Hindlimb muscle (tissue), 1 donor: Measurements from ENCODE around the gene GYS1. TPM values are rescaled to one million over a fixed set of nuclear protein-coding genes. Genes with fewer than 3 reads are reported as not detected.

Experiments used
- DNase-seq: peaks from one replicate; pipeline ENCODE4 v3.0.0-alpha.2; 2013
- polyA plus RNA-seq: library from polyadenylated mRNA; unstranded; fragments of 120-200 nt; gene quantifications from one replicate; pipeline ENCODE4 v1.2.1, GENCODE V29; 2013; ENCODE audit not compliant: insufficient read length

The GYS1 gene
- polyA plus RNA-seq, 1 donor = 108 TPM

DNA sequence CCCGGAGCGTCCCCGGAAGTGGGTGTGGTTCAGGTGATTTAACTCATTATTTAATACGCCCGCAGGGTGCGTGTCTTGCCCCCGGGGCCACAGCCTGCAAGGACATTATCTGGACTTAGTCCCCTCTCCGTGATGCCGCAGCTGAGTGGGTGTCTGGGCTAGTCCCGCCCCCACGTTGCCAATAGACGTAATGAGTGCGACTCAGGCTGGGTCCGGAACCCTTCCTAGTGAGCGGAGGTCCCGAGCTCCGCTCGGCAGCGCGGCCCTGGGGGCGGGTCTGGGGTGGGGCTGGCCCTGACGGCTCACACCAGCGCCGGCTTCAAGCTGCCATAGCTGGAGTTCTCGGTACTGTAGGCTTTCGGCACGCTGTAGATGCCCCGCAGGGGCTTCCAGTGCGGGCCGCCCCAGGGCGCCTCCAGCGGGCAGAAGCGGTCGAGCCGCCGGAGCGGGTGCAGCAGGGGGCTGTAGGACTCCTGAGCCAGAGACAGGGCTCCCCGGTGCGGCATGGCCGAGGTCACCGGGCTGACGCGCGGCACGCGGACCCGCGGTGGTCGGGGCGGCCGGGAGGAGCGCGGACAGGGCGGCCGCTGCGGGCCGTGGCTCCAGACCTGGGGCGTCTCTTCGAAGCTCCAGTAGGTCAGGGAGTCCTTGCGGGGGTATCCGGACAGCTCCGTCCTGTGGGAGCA is 24.7 kb upstream of the GYS1 start:
- DNase-seq = peak; percentile 38

DNA sequence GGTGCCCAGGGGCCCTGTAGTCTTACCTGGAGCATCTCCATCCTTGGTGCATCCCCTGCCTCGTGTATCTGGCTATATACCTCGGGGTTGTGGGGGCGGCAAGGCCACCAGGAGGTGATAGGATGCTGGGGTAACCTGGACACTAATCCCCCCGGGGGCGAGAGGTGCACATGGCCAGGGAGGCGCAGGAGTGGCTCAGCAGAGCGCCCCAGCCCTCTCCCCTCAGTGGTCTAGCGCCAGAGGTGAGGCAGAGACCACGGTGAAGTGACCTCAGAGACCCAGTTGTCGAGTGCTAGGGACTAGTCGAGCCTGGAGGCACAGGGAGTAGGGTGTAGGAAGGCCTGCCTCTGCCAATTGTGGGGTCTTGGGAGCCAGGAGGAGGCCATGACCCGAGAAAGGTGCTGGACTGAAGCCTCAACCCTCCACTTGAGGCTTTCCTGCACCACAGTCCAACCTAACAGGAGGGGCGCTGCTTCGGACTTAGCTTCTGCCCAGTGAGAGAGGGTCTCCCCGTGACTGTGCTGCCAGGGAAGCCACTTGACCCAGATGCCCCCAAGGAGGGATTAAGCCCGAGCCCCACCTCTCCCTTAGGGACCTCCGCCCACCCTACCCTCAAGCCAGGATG is 24.0 kb upstream of the GYS1 start, which contains the start of gene LHB:
LHB (minus strand) TSS at position 51 of the 625 bp plus-strand sequence; CDS start at position 41, 10 bp downstream.
- DNase-seq = no peak

DNA sequence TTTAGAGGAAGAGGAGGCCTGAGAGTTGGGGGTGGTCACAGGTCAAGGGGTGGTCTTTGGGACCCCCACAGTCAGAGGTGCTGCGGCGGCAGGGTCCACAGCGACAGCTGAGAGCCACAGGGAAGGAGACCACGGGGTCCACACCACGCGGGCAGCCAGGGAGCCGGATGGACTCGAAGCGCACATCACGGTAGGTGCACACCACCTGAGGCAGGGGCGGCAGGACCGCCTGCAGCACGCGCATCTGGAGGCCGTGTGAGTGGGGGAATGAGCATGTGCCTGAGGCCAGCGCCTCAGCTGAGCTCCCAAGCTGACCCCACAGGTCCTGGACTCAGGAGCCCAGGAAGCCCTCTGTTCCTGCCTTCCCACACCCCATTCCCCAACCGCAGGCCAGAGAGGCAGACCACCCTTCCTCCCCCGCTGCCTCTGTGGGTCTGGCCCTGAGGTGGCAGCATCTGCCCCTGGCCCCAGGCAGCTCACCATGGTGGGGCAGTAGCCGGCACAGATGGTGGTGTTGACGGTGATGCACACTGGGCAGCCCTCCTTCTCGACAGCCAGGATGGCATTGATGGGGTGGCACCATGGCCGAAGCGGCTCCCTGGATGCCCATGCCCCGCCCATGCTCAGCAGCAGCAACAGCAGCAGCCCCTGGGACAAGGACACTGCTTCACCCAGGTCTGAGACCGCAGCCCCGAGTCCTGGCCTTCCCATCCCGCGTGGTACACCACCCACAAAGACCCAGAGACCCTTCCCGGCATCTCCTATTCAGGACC is 23.1 kb upstream of the GYS1 start:
- DNase-seq = no peak

DNA sequence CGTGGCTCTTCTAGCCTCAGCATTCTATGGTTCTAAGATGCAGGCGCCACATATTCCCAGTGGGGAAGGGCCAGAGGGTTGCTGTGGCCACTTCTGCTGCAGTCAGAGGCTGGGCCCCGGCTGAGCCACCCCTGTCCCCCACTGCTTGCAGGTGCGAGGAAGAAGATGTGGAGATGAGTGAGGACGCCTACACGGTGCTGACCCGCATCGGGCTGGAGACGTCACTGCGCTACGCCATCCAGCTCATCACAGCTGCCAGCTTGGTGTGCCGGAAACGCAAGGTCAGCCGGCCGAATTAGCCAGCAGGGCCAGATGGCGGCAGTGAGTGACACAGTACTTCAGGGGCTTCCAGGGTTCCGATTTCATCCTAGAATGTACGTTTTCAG is 21.8 kb upstream of the GYS1 start:
- no peak for DNase-seq

DNA sequence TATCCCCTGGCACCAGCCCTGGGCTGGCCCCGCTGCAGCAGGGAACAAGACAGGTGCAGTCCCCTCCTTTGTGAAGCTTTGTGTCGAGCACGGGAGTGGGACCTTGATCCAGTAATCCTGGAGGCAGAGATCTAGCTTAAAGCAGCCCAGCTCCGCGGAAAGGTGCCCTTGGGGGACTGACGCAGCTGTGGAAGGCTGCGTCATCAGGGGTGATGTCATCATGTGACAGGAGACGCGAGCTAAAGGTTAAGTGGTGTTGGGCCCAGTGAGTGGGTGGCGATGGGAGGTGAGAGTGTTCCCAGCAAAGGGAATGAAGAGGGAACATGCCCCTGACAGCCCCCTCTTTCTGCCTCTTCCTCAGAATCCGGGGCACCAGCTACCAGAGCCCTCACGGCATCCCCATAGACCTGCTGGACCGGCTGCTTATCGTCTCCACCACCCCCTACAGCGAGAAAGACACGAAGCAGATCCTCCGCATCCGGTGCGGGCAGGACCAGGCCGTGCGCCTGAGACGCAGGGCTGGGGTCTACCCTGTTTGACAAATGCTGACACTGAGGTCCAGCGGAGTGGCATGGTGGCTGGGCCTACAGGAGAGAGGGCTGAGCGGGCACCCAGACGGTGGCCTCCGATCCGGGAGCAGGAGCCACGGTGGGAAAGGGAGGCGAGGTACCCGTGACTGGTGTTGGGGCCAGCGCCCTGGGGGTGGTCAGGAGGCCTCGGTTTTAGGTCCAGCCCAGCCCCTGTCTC is 21.2 kb upstream of the GYS1 start:
- DNase-seq = no peak

DNA sequence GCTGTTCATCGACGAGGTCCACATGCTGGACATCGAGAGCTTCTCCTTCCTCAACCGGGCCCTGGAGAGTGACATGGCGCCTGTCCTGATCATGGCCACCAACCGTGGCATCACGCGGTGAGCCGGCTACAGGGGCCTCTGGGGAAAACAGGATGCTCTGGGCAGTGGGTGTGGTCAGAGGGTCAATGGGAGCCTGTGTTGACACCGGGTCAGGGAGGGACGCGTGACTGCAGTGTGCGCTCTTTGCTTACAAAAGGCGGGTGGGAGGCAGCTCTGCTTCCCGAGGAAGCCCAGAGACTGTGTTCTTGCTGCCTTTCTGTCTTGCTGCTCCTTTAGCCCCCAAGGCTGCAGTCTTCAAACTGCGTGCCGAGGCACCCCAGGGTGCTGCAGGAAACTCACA is 18.1 kb upstream of the GYS1 start:
- DNase-seq = no peak

DNA sequence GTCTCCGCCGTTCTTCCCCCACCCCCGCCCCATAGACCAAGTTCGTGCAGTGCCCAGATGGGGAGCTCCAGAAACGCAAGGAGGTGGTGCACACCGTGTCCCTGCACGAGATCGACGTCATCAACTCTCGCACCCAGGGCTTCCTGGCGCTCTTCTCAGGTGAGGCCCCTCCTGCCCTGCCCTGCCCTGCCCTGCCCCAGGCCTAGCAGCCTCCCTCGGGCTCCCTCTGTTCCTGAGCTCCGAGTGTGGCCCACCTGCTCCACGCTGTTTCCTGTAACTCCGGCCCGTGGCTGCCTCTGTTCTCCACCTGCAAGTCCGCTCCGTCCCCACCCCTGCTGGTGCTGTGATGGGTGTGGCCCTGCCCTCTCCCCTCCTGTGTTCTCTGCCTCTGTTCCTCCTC is 17.3 kb upstream of the GYS1 start:
- no peak for DNase-seq

DNA sequence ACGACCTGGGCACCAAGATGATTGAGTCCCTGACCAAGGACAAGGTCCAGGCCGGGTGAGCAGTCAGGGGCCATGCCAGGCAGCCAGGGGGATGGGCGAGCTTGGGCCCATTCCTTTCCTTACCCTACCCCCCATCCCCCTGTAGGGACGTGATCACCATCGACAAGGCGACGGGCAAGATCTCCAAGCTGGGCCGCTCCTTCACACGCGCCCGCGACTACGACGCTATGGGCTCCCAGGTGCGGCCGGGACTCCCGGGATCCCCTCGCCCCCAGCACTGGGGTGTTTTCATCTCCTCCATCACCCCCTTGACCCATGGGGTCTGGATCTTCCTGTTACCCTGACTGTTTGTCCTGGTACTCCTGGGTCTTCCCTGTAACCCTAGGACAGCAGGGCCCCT is 16.7 kb upstream of the GYS1 start:
- no peak for DNase-seq

DNA sequence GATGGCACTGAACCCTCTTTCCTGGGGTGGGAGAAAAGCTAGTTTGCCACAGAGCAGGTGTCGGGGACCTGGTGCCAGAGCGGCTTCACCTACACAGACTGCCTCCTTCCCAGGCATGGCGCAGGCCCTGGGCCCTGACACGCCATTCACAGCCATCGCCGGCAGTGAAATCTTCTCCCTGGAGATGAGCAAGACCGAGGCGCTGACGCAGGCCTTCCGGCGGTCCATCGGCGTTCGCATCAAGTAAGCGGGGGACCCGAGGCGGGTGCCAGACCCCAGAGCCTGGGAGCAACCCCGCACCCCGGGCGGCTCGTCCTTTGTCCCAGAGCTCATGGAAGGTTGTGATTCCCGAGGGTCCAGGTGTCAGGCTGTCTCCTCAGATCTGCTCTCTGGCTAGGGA is 13.8 kb upstream of the GYS1 start:
- no peak for DNase-seq

DNA sequence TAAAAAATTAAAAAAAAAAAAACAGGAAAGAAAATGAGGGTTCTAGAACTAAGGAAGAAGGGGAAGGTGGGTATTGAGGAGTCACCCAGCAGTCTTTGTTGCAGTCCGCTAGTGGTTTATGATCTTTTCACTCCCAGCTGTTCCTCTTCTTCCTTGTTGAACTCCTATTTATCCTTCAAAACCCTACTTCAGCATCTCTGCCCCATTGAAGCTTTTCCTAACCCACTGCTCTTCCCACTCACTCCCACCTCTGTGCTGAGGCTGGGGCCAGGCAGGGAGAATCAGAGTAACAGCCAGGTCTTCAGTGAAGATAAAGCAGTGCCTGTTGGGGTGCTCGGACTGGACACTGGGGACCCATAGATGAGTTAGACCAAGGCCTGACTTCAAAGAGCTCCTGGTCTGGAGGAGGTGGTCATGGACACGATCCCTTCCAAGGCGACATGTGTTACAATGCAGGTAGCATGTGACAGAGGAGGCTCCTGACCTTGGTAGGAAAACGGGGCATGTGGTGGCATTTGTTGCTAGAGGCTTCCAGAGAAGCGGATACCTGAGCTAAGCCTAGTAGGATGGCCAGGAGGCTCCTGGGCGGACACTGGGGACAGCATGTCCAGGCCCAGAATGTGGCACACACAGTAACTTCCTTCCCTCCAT is 12.0 kb upstream of the GYS1 start:
- DNase-seq = no peak

DNA sequence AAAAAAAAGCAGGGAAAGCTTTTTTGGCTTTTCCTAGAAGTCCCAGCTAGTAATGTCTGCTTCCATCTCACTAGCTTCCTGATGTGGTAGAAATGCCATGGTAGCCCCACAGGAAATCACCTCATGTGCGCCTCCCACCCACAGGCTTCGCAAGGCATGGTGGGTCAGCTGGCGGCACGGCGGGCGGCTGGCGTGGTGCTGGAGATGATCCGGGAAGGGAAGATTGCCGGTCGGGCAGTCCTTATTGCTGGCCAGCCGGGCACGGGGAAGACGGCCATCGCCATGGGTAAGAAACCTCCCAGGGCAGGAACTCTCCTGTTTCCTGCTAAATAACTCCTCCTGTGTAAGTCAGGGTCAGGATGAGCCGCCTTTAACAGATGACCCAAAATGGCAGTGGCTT is 11.0 kb upstream of the GYS1 start:
- DNase-seq = no peak

DNA sequence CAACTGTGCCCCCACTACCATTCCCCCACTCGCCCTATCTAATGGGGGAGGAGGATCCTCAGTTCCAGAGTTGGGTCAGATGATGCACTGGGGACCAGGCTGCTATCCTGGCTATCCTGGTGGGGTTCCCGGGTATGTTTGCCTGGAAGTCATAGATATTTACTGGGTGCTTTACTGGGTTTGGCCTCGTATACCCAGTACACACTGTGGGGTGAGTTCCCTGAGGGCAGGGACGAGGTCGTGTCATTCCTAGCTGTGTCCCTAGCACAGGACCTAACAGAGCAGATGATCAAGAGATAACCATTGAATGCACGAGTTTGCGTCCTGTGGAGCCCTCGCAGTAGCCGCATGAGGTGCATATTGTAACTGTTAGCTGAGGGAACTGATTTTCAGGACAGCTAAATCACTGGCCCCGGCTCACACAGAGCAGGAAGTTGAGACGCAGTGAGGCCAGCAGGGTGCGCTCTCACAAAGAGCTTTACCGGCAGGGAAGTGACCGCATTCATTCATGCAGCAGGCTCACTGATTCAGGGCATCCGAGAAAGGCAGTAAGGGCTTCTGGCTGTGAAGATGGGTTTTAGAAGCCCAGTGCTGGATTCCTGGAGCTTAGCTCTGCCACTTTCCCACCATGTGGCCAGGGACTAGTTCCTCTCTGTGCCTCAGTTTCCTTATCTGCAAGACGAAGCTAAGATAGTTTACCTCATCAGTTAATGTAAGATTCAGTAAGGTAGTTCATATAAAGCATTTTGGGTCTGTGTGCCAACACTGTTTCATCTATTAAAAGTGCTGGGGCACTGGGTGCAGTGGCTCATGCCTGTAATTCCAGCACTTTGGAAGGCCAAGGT is 6.6 kb upstream of the GYS1 start:
- no peak for DNase-seq

DNA sequence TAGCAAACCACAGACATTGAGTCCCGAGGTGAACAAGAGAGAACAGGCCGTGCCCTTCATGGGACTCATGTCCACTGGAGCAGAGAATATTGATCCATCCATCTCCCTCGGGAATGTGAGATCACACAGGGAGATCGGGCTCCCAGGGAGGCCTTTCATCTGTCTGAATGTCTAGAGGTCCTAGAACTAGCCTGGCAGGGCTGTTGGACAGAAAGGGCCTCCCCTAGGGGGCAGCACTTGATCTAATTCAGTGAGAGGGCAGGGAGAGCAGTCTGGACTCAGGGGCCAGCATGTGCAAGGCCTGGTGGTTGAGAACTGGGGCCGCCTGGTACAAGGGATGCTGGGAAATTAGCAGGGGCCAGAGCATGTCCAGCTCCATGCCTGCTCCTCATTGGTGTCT is 4.9 kb upstream of the GYS1 start:
- no peak for DNase-seq

DNA sequence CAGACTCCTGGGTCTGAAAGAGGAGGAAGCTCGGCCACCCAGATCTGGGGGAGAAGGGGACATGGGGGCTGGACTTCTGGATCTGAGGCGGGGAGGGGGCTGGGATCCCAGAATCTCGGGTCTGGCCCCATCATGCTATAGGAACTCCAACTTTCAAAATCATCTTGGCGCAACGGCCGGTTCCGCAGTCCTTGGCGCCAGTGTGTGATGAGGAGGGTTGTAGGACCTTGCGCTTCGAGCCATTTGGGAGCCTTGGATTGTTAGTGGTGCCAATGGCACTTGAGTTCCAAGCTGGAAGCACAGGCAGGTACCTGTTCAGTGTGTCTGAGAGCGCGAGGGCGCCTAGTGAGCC is 902 bp upstream of the GYS1 start:
- DNase-seq = no peak

DNA sequence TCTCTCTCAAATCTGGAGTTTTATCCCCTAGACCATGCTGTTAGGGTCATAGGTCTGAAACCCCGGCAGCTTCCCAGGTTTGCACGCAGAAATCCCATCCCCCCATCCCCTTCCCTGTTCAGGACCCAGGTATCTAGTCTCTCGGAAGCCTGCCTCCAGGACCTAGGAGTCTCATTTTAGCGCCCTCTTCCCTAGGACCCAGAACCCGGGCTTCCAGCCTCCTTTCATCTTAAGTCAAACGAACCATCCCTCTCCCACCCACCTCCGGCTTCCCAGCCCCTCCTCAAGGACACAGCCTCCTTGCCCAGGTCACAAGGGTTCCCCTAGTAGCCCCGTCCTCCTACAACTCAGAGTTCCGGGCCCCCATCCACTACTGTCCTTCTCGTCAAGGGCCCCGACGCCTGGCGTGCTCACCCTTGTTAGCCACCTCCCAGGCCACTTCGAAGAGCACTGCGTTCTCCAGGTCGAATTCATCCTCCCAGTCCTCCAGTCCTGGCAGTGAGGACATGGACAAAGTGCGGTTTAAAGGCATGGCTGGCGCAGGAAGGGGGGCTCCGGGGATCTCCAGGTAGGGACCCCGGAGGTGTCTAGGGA is 431 bp downstream of the GYS1 start:
- no peak for DNase-seq

DNA sequence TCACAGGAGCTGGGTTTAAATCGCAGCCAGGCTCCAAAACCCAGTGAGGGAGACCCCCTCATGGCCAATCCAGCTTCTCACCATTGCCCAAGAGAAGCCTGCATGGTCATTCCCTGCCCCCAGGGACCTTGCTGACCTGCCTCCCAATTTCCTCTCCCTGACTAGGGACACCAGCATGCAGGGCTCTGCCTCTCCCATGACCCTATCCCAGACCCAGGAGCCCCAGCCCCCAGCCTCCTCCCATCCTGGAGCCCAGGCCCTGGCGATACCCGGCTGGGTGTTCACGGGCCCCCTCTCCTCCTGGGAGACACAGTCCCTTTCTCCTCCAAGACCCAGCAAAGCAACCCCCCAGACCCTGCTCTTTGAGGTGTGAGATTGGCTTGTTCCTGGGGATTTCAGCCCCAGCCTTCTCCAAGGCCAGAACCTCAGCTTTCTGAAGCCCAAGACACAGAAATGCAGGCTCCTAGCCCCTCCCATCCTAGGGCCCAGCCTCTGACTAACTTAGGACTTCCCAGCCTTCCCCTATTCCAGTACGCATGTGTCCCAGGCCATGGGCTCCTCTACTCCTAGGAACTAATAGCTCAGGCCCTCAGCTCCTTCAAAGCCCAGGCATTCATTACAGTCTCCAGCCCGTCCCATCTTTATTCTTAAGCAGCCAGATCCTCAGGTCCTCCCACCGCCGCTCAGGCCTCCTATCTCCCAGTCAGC is 1.1 kb downstream of the GYS1 start:
- DNase-seq = peak; percentile 78

DNA sequence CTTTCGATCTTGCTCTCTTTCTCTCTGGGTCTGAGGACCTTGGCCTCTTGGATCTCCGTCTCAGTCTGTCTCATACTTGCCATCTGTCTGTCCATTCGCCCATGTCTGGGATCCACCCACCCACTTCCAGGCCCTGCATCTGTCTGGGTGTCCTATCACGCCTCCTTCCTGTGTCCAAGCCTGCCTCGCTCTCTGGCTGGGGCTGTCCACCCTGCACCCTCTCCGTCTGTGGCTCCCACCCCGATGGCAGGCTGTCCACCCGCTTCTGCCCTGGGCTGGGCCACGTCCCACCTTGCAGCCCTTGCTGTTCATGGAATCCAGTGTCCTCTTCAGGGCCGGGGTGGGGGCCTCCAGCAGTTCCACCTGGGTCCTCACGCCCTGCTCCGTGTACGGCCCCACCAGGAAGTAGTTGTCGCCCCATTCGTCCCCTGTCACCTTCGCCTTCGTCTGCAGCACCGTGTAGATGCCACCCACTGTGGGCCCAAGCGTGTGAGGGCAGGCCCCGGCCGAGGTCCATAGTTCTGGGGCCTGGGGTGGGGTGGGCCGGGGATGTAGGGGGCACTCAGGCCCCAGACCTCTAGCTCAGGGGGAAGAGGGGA is 2.0 kb downstream of the GYS1 start:
- DNase-seq = no peak

DNA sequence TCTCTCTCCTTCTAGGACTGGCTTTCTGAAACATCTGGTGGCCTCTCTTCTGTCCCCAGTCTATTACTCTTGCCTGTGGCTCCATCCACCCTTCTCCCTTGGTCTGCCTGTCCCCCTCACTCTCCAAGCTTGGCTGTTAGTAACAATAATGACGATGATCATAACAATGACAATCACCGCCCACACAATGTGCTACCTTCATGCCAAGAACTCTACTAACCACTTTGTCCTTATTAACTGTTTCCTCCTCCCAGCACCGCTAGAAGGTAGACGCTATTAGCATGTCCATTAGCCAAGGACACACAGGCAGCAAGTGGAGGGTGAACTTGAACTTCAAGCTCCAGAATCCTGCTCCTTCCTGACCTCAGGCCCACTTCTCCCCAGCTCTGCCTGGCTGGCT is 2.7 kb downstream of the GYS1 start:
- no peak for DNase-seq

DNA sequence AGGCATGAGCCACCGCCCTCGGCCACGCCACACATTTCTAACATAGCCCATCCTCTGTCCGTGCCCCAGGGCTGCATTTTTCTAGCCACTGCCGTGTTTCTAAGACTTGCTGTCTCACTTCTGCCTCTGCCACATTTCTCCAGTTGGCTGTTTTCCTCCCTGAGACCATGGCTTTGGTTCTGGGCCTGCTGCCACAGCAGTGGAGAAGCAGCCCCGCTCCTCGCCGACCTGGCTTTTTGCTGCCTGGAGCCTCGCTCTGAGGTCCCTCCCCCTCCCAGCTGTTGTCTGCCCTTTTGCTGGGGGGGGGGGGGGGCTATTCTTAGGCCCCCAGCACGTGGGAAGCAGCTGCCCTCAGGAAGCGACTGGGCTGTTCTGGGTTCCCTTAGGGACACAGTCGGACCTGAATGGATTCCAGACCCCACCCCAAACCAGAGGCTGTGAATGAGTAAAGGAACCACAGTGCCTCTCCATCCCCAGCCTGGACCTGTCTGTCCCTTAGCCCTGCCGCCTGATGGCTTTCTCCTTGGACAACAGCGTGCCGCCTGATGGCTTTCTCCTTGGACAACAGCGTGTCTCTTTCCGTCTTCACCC is 3.3 kb downstream of the GYS1 start:
- DNase-seq = no peak

DNA sequence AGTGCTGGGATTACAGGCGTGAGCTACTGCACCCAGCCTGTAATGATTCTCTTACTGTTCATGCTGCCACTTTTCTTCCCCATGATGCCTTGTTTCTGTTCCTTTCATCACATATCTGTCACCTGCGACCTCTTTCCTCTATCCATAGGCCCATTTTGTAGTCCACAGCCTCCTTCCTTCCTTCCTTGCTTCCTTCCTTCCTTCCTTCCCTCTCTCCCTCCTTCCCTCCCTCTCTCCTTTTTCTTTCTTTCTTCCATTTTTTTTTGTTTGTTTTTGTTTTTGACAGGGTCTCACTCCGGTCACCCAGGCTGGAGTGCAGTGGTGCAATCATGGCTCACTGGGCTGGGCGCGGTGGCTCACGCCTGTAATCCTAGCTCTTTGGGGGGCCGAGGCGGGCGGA is 4.2 kb downstream of the GYS1 start:
- no peak for DNase-seq
